ENCODE data around the gene DENND4A.

DNA sequence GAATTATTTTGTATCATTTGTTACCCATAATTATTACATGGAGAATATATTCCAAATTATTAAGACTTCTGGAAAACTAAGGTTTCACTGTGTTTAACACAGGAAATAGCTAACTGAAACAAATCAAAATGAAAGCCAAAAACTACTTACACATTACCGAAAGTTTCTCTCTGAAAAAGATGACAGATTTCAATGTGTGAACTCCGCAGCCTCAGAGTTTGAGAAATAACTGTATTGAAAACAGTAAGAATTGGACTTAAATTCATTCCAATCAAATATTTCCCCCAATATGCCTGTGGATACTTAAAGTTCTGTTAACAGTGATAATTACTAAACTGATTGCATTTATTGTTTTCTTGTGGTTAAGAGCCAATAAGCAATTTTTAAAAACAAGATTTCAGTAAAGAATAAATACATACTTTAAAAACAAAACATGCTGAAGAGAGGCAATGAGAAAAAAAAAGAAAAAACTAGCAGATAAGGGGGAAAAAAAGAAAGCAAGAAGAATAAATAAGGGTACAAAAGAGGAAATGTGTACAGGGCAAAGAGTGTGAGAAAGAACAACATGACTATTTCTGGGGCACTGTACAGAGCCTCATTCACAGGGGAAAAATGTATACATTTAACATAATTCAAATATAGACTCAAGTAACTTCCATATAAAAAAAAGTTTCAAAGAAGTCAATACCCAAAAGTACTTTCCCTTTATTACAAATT is 30.7 kb downstream of the DENND4A start:
- TF ChIP-seq, protein P1, sequence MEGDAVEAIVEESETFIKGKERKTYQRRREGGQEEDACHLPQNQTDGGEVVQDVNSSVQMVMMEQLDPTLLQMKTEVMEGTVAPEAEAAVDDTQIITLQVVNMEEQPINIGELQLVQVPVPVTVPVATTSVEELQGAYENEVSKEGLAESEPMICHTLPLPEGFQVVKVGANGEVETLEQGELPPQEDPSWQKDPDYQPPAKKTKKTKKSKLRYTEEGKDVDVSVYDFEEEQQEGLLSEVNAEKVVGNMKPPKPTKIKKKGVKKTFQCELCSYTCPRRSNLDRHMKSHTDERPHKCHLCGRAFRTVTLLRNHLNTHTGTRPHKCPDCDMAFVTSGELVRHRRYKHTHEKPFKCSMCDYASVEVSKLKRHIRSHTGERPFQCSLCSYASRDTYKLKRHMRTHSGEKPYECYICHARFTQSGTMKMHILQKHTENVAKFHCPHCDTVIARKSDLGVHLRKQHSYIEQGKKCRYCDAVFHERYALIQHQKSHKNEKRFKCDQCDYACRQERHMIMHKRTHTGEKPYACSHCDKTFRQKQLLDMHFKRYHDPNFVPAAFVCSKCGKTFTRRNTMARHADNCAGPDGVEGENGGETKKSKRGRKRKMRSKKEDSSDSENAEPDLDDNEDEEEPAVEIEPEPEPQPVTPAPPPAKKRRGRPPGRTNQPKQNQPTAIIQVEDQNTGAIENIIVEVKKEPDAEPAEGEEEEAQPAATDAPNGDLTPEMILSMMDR (conservative IDR thresholded peaks at IDR 0.05; ENCODE audit: low read depth, low read length), result no peak
- no peak for TF ChIP-seq CHD1 (IDR thresholded peaks at IDR 0.05; ENCODE audit: low read depth, low read length)
- TF ChIP-seq CEBPB (IDR thresholded peaks at IDR 0.05; ENCODE audit: low read depth, low read length), result no peak
- TF ChIP-seq RFX5 (IDR thresholded peaks at IDR 0.05; ENCODE audit: low read depth, low read length), result no peak
- no peak for TF ChIP-seq POLR2A (IDR thresholded peaks at IDR 0.05; ENCODE audit: low read depth, low read length)
- TF ChIP-seq RAD21 (IDR thresholded peaks at IDR 0.05; ENCODE audit: low read length), result no peak
- TF ChIP-seq MAFK (IDR thresholded peaks at IDR 0.05; ENCODE audit: low read depth, low read length), result no peak
- TF ChIP-seq BHLHE40 (IDR thresholded peaks at IDR 0.05; ENCODE audit: low read depth, low read length), result no peak
- no peak for TF ChIP-seq RCOR1 (IDR thresholded peaks at IDR 0.05; ENCODE audit: insufficient replicate concordance, low read length)
